Activated T-helper 1 cell treated with anti-CD3 and anti-CD28 coated beads, Interleukin-12 subunit alpha, Interleukin-12 subunit beta, Interleukin-2, Interleukin-4 antibody, amounts not matched to agents 30 ng/mL and 10 ng/mL and 1 ng/mL, durations not matched to agents 14 hours and 24 hours and 36 hours (primary cell): ENCODE measurements around the gene RSPH6A. TPM values are rescaled to one million over a fixed set of nuclear protein-coding genes. Genes with fewer than 3 reads are reported as not detected.
"Not testable (repeated sequence)": the region's sequence is repeated elsewhere in the genome, so short reads cannot be mapped to it uniquely, and the experiment has no call there.

Experiments used
- DNase-seq: peaks from one replicate; pipeline ENCODE4 v3.0.0; 2021; ENCODE audit warnings: low spot score
- H3K27ac Mint-ChIP-seq: one replicate; pipeline ENCODE4 v1.8.0; 2021; ENCODE audit warnings: mild to moderate bottlenecking, mixed read lengths
- H3K27me3 Mint-ChIP-seq: one replicate; pipeline ENCODE4 v1.8.0; 2022; ENCODE audit warnings: mild to moderate bottlenecking, moderate library complexity, mixed read lengths; ENCODE audit not compliant: insufficient read depth
- H3K36me3 Mint-ChIP-seq: one replicate; pipeline ENCODE4 v1.8.0; 2021; ENCODE audit warnings: low read depth, mixed read lengths
- H3K4me1 Mint-ChIP-seq: one replicate; pipeline ENCODE4 v1.8.0; 2021; ENCODE audit warnings: low read depth, mixed read lengths
- H3K4me3 Mint-ChIP-seq: one replicate; pipeline ENCODE4 v1.8.0; 2021; ENCODE audit warnings: mild to moderate bottlenecking, moderate library complexity, mixed read lengths
- H3K9me3 Mint-ChIP-seq: one replicate; pipeline ENCODE4 v1.8.0; 2021; ENCODE audit warnings: mixed read lengths
- intact Hi-C: fragments of 100-400 bp; cut with micrococcal nuclease; formaldehyde crosslinking; loops from one replicate; pipeline ENCODE4 v1.15.1; 2024
- total RNA-seq: library from RNA; stranded (reverse); gene quantifications from 2 replicates; pipeline ENCODE4 v1.2.3, GENCODE V29; 2022

The RSPH6A gene
- total RNA-seq, 1 donor from 2014 or later = 0.29 TPM

DNA sequence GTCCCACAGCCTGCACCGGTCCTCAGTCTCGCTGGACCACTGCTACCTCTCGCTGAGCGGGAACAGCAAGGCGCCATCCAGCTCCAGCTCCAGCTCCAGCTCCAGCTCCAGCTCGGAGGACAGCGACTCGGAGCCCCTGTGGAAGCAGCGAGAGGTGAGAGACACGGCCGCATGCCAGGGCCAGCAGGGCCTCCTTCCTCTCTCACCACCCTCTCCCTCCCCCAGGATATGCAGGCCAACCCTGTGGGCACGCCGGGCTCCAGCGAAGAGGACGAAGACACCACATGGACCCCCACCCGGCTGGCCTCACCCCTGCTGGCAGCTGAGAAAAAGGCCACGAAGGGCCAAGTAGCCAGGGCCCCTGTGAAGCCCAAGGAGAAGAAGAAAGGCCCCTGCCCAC, 53.4 kb downstream of the RSPH6A start:
- Mint-ChIP-seq H3K36me3 (no peaks in the 10 kb centered on the region), H3K27ac (no peak overlapping the region), H3K4me1 (no peaks in the 10 kb centered on the region), H3K9me3 (no peaks in the 10 kb centered on the region), H3K4me3 (no peak overlapping the region), H3K27me3 (peaks cover 22% of the 10 kb centered on the region)
- no peak for DNase-seq
- intact Hi-C loops = no loop called here

DNA sequence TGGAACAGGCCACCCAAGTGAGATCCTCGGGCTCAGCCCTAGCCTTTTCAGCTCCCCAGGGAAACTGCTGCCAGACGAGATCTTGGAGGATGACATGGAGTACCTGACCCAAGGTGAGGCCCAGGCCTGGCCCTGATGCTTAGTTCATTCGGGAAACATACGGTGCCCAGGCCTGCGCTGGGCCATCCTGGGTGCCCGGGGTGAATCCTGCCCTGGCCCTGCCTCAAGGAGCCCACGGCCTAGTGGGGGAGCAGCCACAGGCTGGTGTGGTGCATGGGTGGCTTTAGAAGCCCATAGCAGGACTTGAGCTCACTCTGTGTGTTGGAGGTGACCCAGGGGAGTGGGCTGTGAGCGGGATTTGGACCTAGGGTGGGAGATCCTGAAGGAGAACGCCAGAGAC, 56.2 kb downstream of the RSPH6A start:
- no peak overlapping the region for H3K27ac Mint-ChIP-seq
- intact Hi-C loops = no loop called here
- H3K36me3 Mint-ChIP-seq = no peaks in the 10 kb centered on the region
- H3K27me3 Mint-ChIP-seq = peaks cover 7% of the 10 kb centered on the region
- H3K4me3 Mint-ChIP-seq = no peak overlapping the region
- H3K9me3 Mint-ChIP-seq = no peaks in the 10 kb centered on the region
- no peak for DNase-seq
- H3K4me1 Mint-ChIP-seq = no peaks in the 10 kb centered on the region

DNA sequence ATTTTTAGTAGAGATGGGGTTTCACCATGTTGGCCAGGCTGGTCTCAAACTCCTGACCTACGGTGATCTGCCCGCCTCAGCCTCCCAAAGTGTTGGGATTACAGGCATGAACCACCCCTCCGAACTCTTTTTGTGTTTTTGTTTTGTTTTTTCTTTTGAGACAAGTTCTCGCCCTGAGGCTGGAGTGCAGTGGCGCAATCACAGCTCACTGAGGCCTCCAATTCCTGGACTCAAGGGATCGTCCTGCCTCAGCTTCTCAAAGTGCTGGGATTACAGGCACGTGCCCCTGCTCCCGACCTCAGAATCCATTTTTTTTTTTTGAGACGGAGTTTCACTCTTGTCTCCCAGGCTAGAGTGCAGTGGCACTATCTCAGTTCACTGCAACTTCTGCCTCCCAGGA, 57.4 kb downstream of the RSPH6A start:
- no peak overlapping the region for H3K4me3 Mint-ChIP-seq
- H3K27ac Mint-ChIP-seq = no peak overlapping the region
- H3K9me3 Mint-ChIP-seq = no peaks in the 10 kb centered on the region
- H3K36me3 Mint-ChIP-seq = no peaks in the 10 kb centered on the region
- peaks cover 7% of the 10 kb centered on the region for H3K27me3 Mint-ChIP-seq
- H3K4me1 Mint-ChIP-seq = no peaks in the 10 kb centered on the region
- DNase-seq = no peak
- intact Hi-C loops = no loop called here

DNA sequence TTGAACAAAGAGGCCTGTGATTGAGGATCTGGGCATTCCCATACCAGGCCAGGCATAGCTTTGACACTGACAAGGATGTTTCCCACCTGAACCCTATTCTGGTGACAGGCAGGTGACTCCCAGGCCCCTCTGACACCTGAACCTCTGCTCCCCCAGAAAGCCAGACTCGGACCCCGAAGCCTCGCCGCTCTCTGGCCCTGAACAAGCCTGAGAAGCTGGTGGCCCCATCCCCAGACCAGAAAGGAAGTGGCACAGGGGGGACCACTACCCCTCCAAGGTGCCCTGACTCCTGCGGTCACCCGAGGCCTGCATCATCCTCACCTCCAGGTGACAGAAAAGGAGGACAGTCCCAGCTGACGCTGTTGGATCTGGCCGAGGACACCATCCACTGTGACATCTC, 60.8 kb downstream of the RSPH6A start:
- intact Hi-C loops = no loop called here
- Mint-ChIP-seq H3K27me3 (peaks cover 1% of the 10 kb centered on the region), H3K27ac (no peak overlapping the region)

DNA sequence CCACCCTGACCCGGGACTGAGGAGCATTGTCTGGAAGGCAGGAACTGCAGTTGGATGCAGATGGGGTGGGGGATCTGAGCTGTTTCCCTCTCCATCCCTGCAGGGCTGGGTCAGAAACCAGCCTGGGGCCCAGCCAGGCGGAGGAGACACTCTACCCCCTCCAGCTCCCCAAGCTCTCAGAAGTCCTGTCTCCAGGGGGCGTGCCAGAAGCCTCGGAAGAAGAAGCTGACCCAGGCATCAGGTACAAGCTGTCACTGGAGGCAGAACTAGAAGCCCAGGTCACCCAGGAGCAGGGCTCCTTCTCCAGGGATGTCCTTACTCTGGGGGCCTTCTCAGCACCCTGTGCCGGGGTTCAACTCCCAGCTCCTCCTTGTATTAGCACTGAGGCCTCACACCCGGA, 61.6 kb downstream of the RSPH6A start:
- Mint-ChIP-seq H3K9me3 (no peaks in the 10 kb centered on the region), H3K27ac (no peak overlapping the region), H3K27me3 (no peaks in the 10 kb centered on the region), H3K36me3 (no peaks in the 10 kb centered on the region), H3K4me3 (no peak overlapping the region), H3K4me1 (no peaks in the 10 kb centered on the region)
- intact Hi-C loops = no loop called here
- no peak for DNase-seq

More for the DNA sequence above, 60.8 kb downstream of the RSPH6A start:
- Mint-ChIP-seq H3K36me3 (no peaks in the 10 kb centered on the region), H3K9me3 (no peaks in the 10 kb centered on the region), H3K4me1 (no peaks in the 10 kb centered on the region), H3K4me3 (no peak overlapping the region)
- no peak for DNase-seq

DNA sequence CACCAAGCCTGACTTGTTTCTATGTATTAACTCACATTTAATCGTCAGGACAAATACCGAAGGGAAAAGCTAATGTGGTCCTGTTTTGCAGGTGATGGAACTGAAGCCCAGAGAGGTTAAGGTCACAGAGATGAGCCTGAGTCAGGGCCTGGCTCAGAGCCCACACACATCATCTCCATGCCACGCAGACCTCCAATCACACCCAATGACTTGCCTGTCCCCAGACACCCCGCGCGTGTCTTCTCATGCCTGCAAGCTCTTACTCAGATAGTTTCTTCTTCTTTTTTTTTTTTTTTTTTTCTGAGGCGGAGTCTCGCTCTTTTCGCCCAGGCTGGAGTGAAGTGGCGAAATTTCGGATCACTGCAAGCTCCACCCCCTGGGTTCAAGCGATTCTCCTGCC, 62.5 kb downstream of the RSPH6A start:
- DNase-seq = no peak
- Mint-ChIP-seq H3K4me1 (no peaks in the 10 kb centered on the region), H3K36me3 (no peaks in the 10 kb centered on the region), H3K27ac (no peak overlapping the region), H3K27me3 (no peaks in the 10 kb centered on the region), H3K9me3 (no peaks in the 10 kb centered on the region), H3K4me3 (no peak overlapping the region)
- intact Hi-C loops = no loop called here

DNA sequence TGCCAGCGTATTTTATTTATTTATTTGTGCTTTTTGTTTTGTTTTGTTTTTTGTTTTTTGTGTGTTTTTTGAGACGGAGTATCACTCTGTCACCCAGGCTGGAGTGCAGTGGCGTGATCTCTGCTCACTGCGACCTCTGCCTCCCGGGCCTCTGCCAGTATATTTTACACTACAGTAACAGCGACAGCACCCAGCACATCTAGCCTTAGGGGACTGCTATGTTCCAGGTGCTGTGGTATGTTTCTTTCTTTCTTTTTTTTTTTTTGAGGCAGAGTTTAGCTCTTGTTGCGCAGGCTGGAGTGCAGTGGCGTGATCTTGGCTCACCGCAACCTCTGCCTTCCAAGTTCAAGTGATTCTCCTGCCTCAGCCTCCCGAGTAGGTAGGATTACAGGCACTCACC, 63.6 kb downstream of the RSPH6A start:
- H3K36me3 Mint-ChIP-seq, H3K4me1 Mint-ChIP-seq, H3K27ac Mint-ChIP-seq, intact Hi-C loops, H3K9me3 Mint-ChIP-seq, H3K4me3 Mint-ChIP-seq, DNase-seq, H3K27me3 Mint-ChIP-seq: not testable (repeated sequence)

DNA sequence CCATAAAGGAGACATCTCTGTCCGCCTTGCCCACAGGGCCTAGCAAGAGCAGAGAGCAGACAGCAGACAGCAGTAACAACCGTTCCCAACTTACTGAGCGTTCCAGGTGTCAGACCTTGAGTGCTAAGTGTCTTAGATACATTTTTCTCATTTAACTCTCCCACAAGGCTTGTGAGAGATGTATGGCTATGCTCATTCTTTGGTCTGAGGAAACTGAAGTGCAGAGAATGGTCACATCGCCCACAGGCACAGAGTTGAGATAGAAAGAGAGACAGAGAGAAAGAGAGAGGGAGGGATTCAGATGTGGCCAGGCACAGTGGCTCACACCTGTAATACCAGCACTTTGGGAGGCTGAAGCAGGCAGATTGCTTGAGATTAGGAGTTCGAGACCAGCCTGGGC, 67.6 kb downstream of the RSPH6A start:
- Mint-ChIP-seq H3K27me3 (peaks cover 22% of the 10 kb centered on the region), H3K27ac (no peak overlapping the region), H3K4me1 (no peaks in the 10 kb centered on the region), H3K36me3 (no peaks in the 10 kb centered on the region), H3K4me3 (no peak overlapping the region), H3K9me3 (no peaks in the 10 kb centered on the region)
- intact Hi-C loops = no loop called here
- no peak for DNase-seq

DNA sequence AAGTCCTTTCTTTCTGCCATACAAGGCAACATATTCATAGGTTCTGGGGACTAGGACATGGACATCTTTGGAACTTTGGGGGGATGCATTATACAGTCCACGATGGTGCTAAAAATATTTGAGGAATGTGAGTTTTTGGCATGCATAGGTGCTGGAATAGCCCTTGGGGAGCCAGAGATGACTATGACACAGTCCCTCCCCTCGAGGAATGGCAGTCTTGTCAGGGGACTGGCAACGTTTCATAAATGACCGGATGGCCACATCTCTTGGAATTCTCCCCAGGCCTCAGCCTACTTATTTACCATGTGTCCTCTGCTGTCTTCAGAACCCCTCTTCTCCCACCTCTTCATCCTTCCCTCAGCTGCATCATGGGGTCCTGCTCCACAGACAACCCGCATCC, 68.2 kb downstream of the RSPH6A start:
- no peak for DNase-seq
- Mint-ChIP-seq H3K36me3 (no peaks in the 10 kb centered on the region), H3K27ac (no peak overlapping the region), H3K4me3 (no peak overlapping the region), H3K4me1 (no peaks in the 10 kb centered on the region), H3K27me3 (peaks cover 22% of the 10 kb centered on the region), H3K9me3 (no peaks in the 10 kb centered on the region)
- intact Hi-C loops = no loop called here

Other genes starting within 250 kb of the RSPH6A start
- gene OPA3, start 230.5 kb downstream of the RSPH6A start, total RNA-seq = 12.1 and 16.2 TPM in 2 replicates
- not detected in 2 replicates for gene GPR4, start 213.1 kb downstream of the RSPH6A start, total RNA-seq
- 148 and 152 TPM in 2 replicates for gene EML2, start 175.9 kb downstream of the RSPH6A start, total RNA-seq
- gene GIPR, start 147.1 kb downstream of the RSPH6A start, total RNA-seq = 4.3 and 6.1 TPM in 2 replicates
- 757 and 760 TPM in 2 replicates for gene SNRPD2, start 123.4 kb downstream of the RSPH6A start, total RNA-seq
- gene QPCTL, start 122.6 kb downstream of the RSPH6A start, total RNA-seq = 13.7 and 18.0 TPM in 2 replicates
- gene FBXO46, start 84.4 kb downstream of the RSPH6A start, total RNA-seq = 35.1 and 35.4 TPM in 2 replicates
- gene MEIOSIN, start 81.9 kb downstream of the RSPH6A start, total RNA-seq = not detected in 2 replicates
- gene SIX5, start 46.1 kb downstream of the RSPH6A start, total RNA-seq = 3.7 and 5.6 TPM in 2 replicates
- 22.8 and 23.9 TPM in 2 replicates for gene DMPK, start 32.8 kb downstream of the RSPH6A start, total RNA-seq
- 50.0 and 55.8 TPM in 2 replicates for gene DMWD, start 22.5 kb downstream of the RSPH6A start, total RNA-seq
- 118 and 120 TPM in 2 replicates for gene SYMPK, start 47.8 kb upstream of the RSPH6A start, total RNA-seq
- 0.27 and 0.34 TPM in 2 replicates for gene FOXA3, start 49.0 kb upstream of the RSPH6A start, total RNA-seq
- gene IRF2BP1, start 70.8 kb upstream of the RSPH6A start, total RNA-seq = 20.9 and 21.5 TPM in 2 replicates
- 6.9 and 7.2 TPM in 2 replicates for gene MYPOP, start 87.3 kb upstream of the RSPH6A start, total RNA-seq
- not detected in 2 replicates for gene NANOS2, start 99.5 kb upstream of the RSPH6A start, total RNA-seq
- not detected in 2 replicates for gene NOVA2, start 158.6 kb upstream of the RSPH6A start, total RNA-seq
- gene CCDC61, start 180.2 kb upstream of the RSPH6A start, total RNA-seq = 24.0 and 24.1 TPM in 2 replicates
- gene PGLYRP1, start 207.7 kb upstream of the RSPH6A start, total RNA-seq = not detected in 2 replicates
- gene IGFL4, start 225.7 kb upstream of the RSPH6A start, total RNA-seq = not detected in 2 replicates